GM12892 (cell line): ENCODE measurements around the gene PCDHGB7.

Experiments
- POLR2A ChIP-seq: IDR thresholded peaks from 2 replicates; pipeline ENCODE4 v1.6.1; 2011; ENCODE audit warnings: low read depth, low read length, control low read depth
- POLR2AphosphoS5 ChIP-seq: IDR thresholded peaks from 2 replicates; pipeline ENCODE4 v1.6.1; 2011; ENCODE audit warnings: low read depth, low read length, control low read depth
- TAF1 ChIP-seq: IDR thresholded peaks from 2 replicates; pipeline ENCODE4 v1.6.1; 2011; ENCODE audit warnings: low read depth, mild to moderate bottlenecking, control low read depth, low read length, borderline replicate concordance

DNA sequence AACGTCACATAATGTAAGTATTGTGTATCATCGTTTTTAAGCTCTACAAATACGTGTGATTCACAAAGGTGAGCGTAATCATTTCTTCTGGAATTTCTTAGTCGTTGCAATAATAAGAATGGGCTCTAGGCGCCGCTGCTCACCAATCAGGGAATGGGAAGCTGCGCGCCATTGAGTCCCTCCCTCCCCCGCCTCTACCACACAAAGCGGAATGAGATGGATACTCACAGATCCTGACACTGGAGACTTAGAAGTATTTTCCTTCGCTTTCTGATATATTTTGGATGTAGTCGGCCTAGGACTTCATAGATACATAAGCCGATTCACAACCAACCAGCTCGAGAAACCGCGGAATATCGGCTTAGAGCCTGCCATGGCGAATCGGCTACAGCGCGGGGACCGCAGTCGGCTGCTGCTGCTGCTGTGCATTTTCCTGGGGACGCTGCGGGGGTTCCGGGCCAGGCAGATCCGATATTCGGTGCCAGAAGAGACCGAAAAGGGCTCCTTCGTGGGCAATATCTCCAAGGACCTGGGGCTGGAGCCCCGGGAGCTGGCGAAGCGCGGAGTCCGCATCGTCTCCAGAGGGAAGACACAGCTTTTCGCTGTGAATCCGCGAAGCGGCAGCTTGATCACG, 3.5 kb downstream of the PCDHGB7 start, which contains the start of gene PCDHGA11:
- TF ChIP-seq POLR2A = no peak
- TF ChIP-seq TAF1 = no peak
- TF ChIP-seq POLR2AphosphoS5 = no peak
